ENCODE measurements around the gene ECSCR. TPM values are rescaled to one million over a fixed set of nuclear protein-coding genes. Genes with fewer than 3 reads are reported as not detected.
"Not testable (repeated sequence)": the region's sequence is repeated elsewhere in the genome, so short reads cannot be mapped to it uniquely, and the experiment has no call there.

Gene ECSCR
- 10 to 100 TPM; 28.9 to 30.6 (median 30.2) TPM for polyA plus RNA-seq (ENCODE audit: insufficient read length in 3 of 3)

GRCh38 chr5:139462586-139463276, at the start of gene ECSCR:
ECSCR (minus strand) TSS chr5:139462743; CDS start chr5:139462670, 73 bp downstream.
- DNase-seq (ENCODE audit: low read depth in 3 of 3, low spot score in 2 of 3): no peak

GRCh38 chr5:139504722-139505121, 42.2 kb upstream of the ECSCR start:
- not testable (repeated sequence) for DNase-seq (ENCODE audit: low read depth in 3 of 3, low spot score in 2 of 3)

GRCh38 chr5:139503879-139504278, 41.3 kb upstream of the ECSCR start:
- DNase-seq (ENCODE audit: low read depth in 3 of 3, low spot score in 2 of 3): not testable (repeated sequence)

GRCh38 chr5:139503036-139503817, 40.7 kb upstream of the ECSCR start:
- not testable (repeated sequence) for DNase-seq (ENCODE audit: low read depth in 3 of 3, low spot score in 2 of 3)

- DNase-seq (ENCODE audit: low read depth in 3 of 3, low spot score in 2 of 3): no peak
Measured at GRCh38 chr5:139501381-139501780, 38.8 kb upstream of the ECSCR start.

- no peak for DNase-seq (ENCODE audit: low read depth in 3 of 3, low spot score in 2 of 3)
Measured at GRCh38 chr5:139495638-139496435, 33.3 kb upstream of the ECSCR start.

- no peak for DNase-seq (ENCODE audit: low read depth in 3 of 3, low spot score in 2 of 3)
Measured at GRCh38 chr5:139494832-139495231, 32.3 kb upstream of the ECSCR start.

GRCh38 chr5:139494256-139494655, 31.7 kb upstream of the ECSCR start:
- no peak for DNase-seq (ENCODE audit: low read depth in 3 of 3, low spot score in 2 of 3)

GRCh38 chr5:139492700-139493192, 30.2 kb upstream of the ECSCR start:
- DNase-seq (ENCODE audit: low read depth in 3 of 3, low spot score in 2 of 3): no peak

GRCh38 chr5:139488260-139488659, 25.7 kb upstream of the ECSCR start:
- DNase-seq (ENCODE audit: low read depth in 3 of 3, low spot score in 2 of 3): no peak

- no peak for DNase-seq (ENCODE audit: low read depth in 3 of 3, low spot score in 2 of 3)
Measured at GRCh38 chr5:139486201-139486600, 23.7 kb upstream of the ECSCR start.

- not testable (repeated sequence) for DNase-seq (ENCODE audit: low read depth in 3 of 3, low spot score in 2 of 3)
Measured at GRCh38 chr5:139482890-139483208, 20.3 kb upstream of the ECSCR start.

GRCh38 chr5:139482050-139482889, 19.7 kb upstream of the ECSCR start, which contains the start of gene STING1:
STING1 (minus strand) TSS chr5:139482758; CDS start chr5:139481704, 1,054 bp downstream.
- peak; percentile 57 to 59 (median 57) for DNase-seq (ENCODE audit: low read depth in 3 of 3, low spot score in 2 of 3)

- no peak for DNase-seq (ENCODE audit: low read depth in 3 of 3, low spot score in 2 of 3)
Measured at GRCh38 chr5:139481580-139482049, 19.1 kb upstream of the ECSCR start.

GRCh38 chr5:139481122-139481533, 18.6 kb upstream of the ECSCR start:
- DNase-seq (ENCODE audit: low read depth in 3 of 3, low spot score in 2 of 3): no peak

GRCh38 chr5:139479729-139480128, 17.2 kb upstream of the ECSCR start:
- not testable (repeated sequence) for DNase-seq (ENCODE audit: low read depth in 3 of 3, low spot score in 2 of 3)

GRCh38 chr5:139478657-139479423, 16.3 kb upstream of the ECSCR start:
- DNase-seq (ENCODE audit: low read depth in 3 of 3, low spot score in 2 of 3): not testable (repeated sequence)

GRCh38 chr5:139475865-139476617, 13.5 kb upstream of the ECSCR start:
- no peak for DNase-seq (ENCODE audit: low read depth in 3 of 3, low spot score in 2 of 3)
